Esophagus squamous epithelium (tissue), 5 donors: ENCODE measurements around the gene FCHSD2. TPM values are rescaled to one million over a fixed set of nuclear protein-coding genes. Genes with fewer than 3 reads are reported as not detected.

Experiments used
- DNase-seq: peaks from one replicate; lab custom pipeline; 2025; lab: John Stamatoyannopoulos, UW
- H3K27ac ChIP-seq, 4 donors: fragments of 200-600 bp; sonication (generic); one replicate each; pipeline ENCODE4 v1.5.1; 2016 to 2019; ENCODE audit warnings: mild to moderate bottlenecking in 1 of 4
- H3K27me3 ChIP-seq, 4 donors: fragments of 200-600 bp; sonication (generic); 1 replicate in 3 of 4; 2 replicates in 1 of 4; pipeline versions ENCODE4 v1.5.1 to v1.6.0; 2017 to 2021; ENCODE audit warnings: antibody characterized with exemption in 1 of 4
- H3K36me3 ChIP-seq, 3 donors: fragments of 200-600 bp; sonication (generic); one replicate each; pipeline ENCODE4 v1.5.1; 2016 to 2019
- H3K4me1 ChIP-seq, 3 donors: fragments of 200-600 bp; sonication (generic); one replicate each; pipeline ENCODE4 v1.5.1; 2017 to 2019
- H3K4me3 ChIP-seq, 4 donors: fragments of 200-600 bp; sonication (generic); 1 replicate in 3 of 4; 2 replicates in 1 of 4; pipeline ENCODE4 v1.5.1; 2016 to 2019; ENCODE audit warnings: mild to moderate bottlenecking in 2 of 4, moderate library complexity in 1 of 4
- H3K9me3 ChIP-seq, 3 donors: fragments of 200-600 bp; sonication (generic); one replicate each; pipeline ENCODE4 v1.5.1; 2016 to 2019
- POLR2A ChIP-seq, 4 donors: fragments of 450-650 bp; IDR thresholded peaks; one replicate each; pipeline ENCODE4 v1.6.1; 2017; ENCODE audit warnings: antibody characterized with exemption in 4 of 4, mild to moderate bottlenecking in 4 of 4, moderate library complexity in 3 of 4
- WGBS, 2 donors: methylation state at CpG; one replicate each; pipeline ENCODE4 v1.1.5; 2018; 5-methylcytosine and 5-hydroxymethylcytosine counted together
- intact Hi-C: fragments of 100-400 bp; cut with DNase I; formaldehyde crosslinking; loops from one replicate; pipeline ENCODE4 v1.15.0; 2022
- total RNA-seq, 4 donors: library from RNA; depleted of rRNA; stranded (reverse); fragments of >200 nt; gene quantifications; one replicate each; pipeline ENCODE4 v1.1.0, GENCODE V29; 2016
- TF ChIP-seq, protein P1 (sequence below), 6 experiments: fragments of 450-650 bp in 4 of 6; fragments of 200-600 bp in 2 of 6; sonication (generic) in 2 of 6; IDR thresholded peaks; one replicate each; pipeline ENCODE4 v1.5.1; 2016 to 2019; ENCODE audit warnings: antibody characterized with exemption in 6 of 6, mild to moderate bottlenecking in 4 of 6, moderate library complexity in 4 of 6
- donor health status: DM: yes; HTN: yes; CAD: no.

The FCHSD2 gene
- total RNA-seq, 4 donors from 2014 or later: 4.1 to 12.8 (median 6.8) TPM

- Histone ChIP-seq H3K27me3 (no peaks in the 10 kb centered on the region), H3K36me3 (peaks cover 0 to 18% (median 0%) of the 10 kb centered on the region in 3 donors), H3K9me3 (no peaks in the 10 kb centered on the region), H3K4me1 (no peaks in the 10 kb centered on the region), H3K27ac (no peak overlapping the region), H3K4me3 (no peak overlapping the region)
- TF ChIP-seq, protein P1, sequence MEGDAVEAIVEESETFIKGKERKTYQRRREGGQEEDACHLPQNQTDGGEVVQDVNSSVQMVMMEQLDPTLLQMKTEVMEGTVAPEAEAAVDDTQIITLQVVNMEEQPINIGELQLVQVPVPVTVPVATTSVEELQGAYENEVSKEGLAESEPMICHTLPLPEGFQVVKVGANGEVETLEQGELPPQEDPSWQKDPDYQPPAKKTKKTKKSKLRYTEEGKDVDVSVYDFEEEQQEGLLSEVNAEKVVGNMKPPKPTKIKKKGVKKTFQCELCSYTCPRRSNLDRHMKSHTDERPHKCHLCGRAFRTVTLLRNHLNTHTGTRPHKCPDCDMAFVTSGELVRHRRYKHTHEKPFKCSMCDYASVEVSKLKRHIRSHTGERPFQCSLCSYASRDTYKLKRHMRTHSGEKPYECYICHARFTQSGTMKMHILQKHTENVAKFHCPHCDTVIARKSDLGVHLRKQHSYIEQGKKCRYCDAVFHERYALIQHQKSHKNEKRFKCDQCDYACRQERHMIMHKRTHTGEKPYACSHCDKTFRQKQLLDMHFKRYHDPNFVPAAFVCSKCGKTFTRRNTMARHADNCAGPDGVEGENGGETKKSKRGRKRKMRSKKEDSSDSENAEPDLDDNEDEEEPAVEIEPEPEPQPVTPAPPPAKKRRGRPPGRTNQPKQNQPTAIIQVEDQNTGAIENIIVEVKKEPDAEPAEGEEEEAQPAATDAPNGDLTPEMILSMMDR (IDR thresholded peaks at IDR 0.05): no peak
- no peak for TF ChIP-seq POLR2A (IDR thresholded peaks at IDR 0.05)
- no peak for DNase-seq
- intact Hi-C loops: no loop called here
Observed at GRCh38 chr11:72969894-72970335, 172.2 kb downstream of the FCHSD2 start.

DNA sequence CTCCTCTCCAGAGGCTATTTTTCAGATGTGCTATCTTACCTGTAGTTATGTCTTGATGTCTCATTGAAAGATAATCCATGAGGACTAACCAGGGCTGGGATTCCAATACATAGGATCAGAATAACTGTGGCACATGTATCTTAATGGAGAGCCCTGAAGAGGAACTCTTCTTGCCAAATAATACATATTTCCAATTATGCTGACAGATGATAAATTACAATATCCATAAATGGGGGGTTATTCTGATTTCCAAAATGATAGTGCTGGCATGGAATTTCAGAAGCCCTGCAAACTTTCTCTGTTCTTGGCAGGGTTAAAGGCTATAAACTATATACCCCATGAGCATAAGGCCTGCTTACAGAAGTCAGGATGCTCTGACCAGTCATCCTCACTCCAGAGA lies 173.7 kb downstream of the FCHSD2 start:
- Histone ChIP-seq H3K36me3 (peaks cover 0 to 18% (median 0%) of the 10 kb centered on the region in 3 donors), H3K4me1 (no peaks in the 10 kb centered on the region), H3K4me3 (no peak overlapping the region), H3K27me3 (no peaks in the 10 kb centered on the region), H3K9me3 (no peaks in the 10 kb centered on the region), H3K27ac (no peak overlapping the region)
- DNase-seq: no peak
- intact Hi-C loops: no loop called here
- TF ChIP-seq, protein P1 (IDR thresholded peaks at IDR 0.05): no peak
- no peak for TF ChIP-seq POLR2A (IDR thresholded peaks at IDR 0.05)

- Histone ChIP-seq H3K27ac (no peak overlapping the region), H3K9me3 (no peaks in the 10 kb centered on the region), H3K36me3 (peaks cover 0 to 18% (median 0%) of the 10 kb centered on the region in 3 donors), H3K27me3 (no peaks in the 10 kb centered on the region), H3K4me1 (no peaks in the 10 kb centered on the region), H3K4me3 (no peak overlapping the region)
- TF ChIP-seq POLR2A (IDR thresholded peaks at IDR 0.05): no peak
- TF ChIP-seq, protein P1 (IDR thresholded peaks at IDR 0.05): no peak
- intact Hi-C loops: no loop called here
- WGBS, 2 donors: 89 to 93% methylated on average over 1 of the region's 1 CpG
- DNase-seq: no peak
Observed at GRCh38 chr11:72965672-72966071, 176.4 kb downstream of the FCHSD2 start.

GRCh38 chr11:72962717-72963116 lies 179.4 kb downstream of the FCHSD2 start:
- TF ChIP-seq POLR2A (IDR thresholded peaks at IDR 0.05): no peak
- TF ChIP-seq, protein P1 (IDR thresholded peaks at IDR 0.05): no peak
- Histone ChIP-seq H3K4me3 (no peak overlapping the region), H3K36me3 (peaks cover 0 to 12% (median 0%) of the 10 kb centered on the region in 3 donors), H3K9me3 (no peaks in the 10 kb centered on the region), H3K4me1 (no peaks in the 10 kb centered on the region), H3K27ac (no peak overlapping the region), H3K27me3 (no peaks in the 10 kb centered on the region)
- intact Hi-C loops: no loop called here
- no peak for DNase-seq

- H3K9me3 ChIP-seq: no peaks in the 10 kb centered on the region
- WGBS, 2 donors: 77 to 84% methylated on average over 4 of the region's 4 CpGs
- DNase-seq: no peak
- H3K4me1 ChIP-seq: no peaks in the 10 kb centered on the region
- no peak overlapping the region for H3K4me3 ChIP-seq
- H3K27ac ChIP-seq: no peak overlapping the region
- intact Hi-C loops: no loop called here
- peaks cover 0 to 12% (median 0%) of the 10 kb centered on the region in 3 donors for H3K36me3 ChIP-seq
- no peaks in the 10 kb centered on the region for H3K27me3 ChIP-seq
- TF ChIP-seq, protein P1 (IDR thresholded peaks at IDR 0.05): no peak
- no peak for TF ChIP-seq POLR2A (IDR thresholded peaks at IDR 0.05)
Observed at GRCh38 chr11:72962084-72962483, 180.0 kb downstream of the FCHSD2 start.
